Endodermal cell (in vitro differentiated cells): ENCODE data around the gene CLDN34. TPM values are rescaled to one million over a fixed set of nuclear protein-coding genes. Genes with fewer than 3 reads are reported as not detected.

ENCODE experiments used
- DNase-seq: peaks from one replicate; pipeline ENCODE4 v3.0.0-alpha.2; 2017
- H3K27ac ChIP-seq: 2 replicates; pipeline ENCODE4 v1.5.1; 2013; ENCODE audit warnings: mild to moderate bottlenecking, low read depth, low read length, moderate library complexity
- H3K27me3 ChIP-seq: 2 replicates; pipeline ENCODE4 v1.6.1; 2013; ENCODE audit warnings: mild to moderate bottlenecking, low read length, moderate library complexity; ENCODE audit not compliant: insufficient read depth, control insufficient read depth, poor library complexity, severe bottlenecking
- H3K36me3 ChIP-seq: 2 replicates; pipeline ENCODE4 v1.7.0; 2013; ENCODE audit warnings: mild to moderate bottlenecking, low read length, moderate library complexity; ENCODE audit not compliant: control insufficient read depth, insufficient read depth
- H3K4me1 ChIP-seq: one replicate; pipeline ENCODE4 v1.7.0; 2013; ENCODE audit warnings: low read length; ENCODE audit not compliant: control insufficient read depth, insufficient read depth
- H3K4me3 ChIP-seq: 2 replicates; pipeline ENCODE4 v1.5.1; 2013; ENCODE audit warnings: mild to moderate bottlenecking, low read length, moderate library complexity
- H3K9ac ChIP-seq: 2 replicates; pipeline ENCODE4 v1.6.1; 2013; ENCODE audit warnings: mild to moderate bottlenecking, low read length, moderate library complexity; ENCODE audit not compliant: poor library complexity, severe bottlenecking; ENCODE audit errors: extremely low read depth
- H3K9me3 ChIP-seq: 2 replicates; pipeline ENCODE4 v1.6.1; 2013; ENCODE audit warnings: mild to moderate bottlenecking, low read length, moderate library complexity; ENCODE audit not compliant: control insufficient read depth
- H3K27ac Mint-ChIP-seq: 2 replicates; pipeline ENCODE4 v1.8.0; 2020; ENCODE audit warnings: mixed read lengths
- H3K27me3 Mint-ChIP-seq: 2 replicates; pipeline ENCODE4 v1.8.0; 2021; ENCODE audit warnings: mild to moderate bottlenecking, mixed read lengths; ENCODE audit not compliant: insufficient read depth
- H3K36me3 Mint-ChIP-seq: 2 replicates; pipeline ENCODE4 v1.8.0; 2020; ENCODE audit warnings: low read depth, mixed read lengths
- H3K4me1 Mint-ChIP-seq: 2 replicates; pipeline ENCODE4 v1.8.0; 2020; ENCODE audit warnings: mixed read lengths
- H3K4me3 Mint-ChIP-seq: 2 replicates; pipeline ENCODE4 v1.8.0; 2020; ENCODE audit warnings: mild to moderate bottlenecking, moderate library complexity, mixed read lengths
- H3K9me3 Mint-ChIP-seq: 2 replicates; pipeline ENCODE4 v1.8.0; 2020; ENCODE audit warnings: mild to moderate bottlenecking, mixed read lengths
- CTCF ChIP-seq: fragments of 200-600 bp; sonication (generic); conservative IDR thresholded peaks from 2 replicates; pipeline ENCODE4 v1.5.0; 2021; ENCODE audit warnings: antibody characterized with exemption, mild to moderate bottlenecking
- WGBS, 2 experiments: methylation state at CpG; one replicate each; pipeline versions ENCODE4 v1.1.5 to v1.1.7; 2013; ENCODE audit warnings: missing lambda C conversion rate in 2 of 2, mixed read lengths in 1 of 2; ENCODE audit not compliant: insufficient coverage in 1 of 2, insufficient read length in 1 of 2; 5-methylcytosine and 5-hydroxymethylcytosine counted together
- total RNA-seq, 2 donors: library from RNA; stranded (reverse); fragmentation: NEBNext Ultra II Directional in 1 of 2; extraction: Animal tissue kit (Norgen Biotek cat#: 25700) in 1 of 2; gene quantifications; 2 replicates in 1 of 2; 3 replicates in 1 of 2; pipeline ENCODE4 v1.2.1, GENCODE V29; 2021

CLDN34 gene
- total RNA-seq, 2 donors from 2014 or later = 0.35 TPM; not detected in 1

- Mint-ChIP-seq H3K27ac (no peak overlapping the region), H3K9me3 (peaks cover 58% of the 10 kb centered on the region), H3K4me3 (no peak overlapping the region), H3K27me3 (peaks cover 2% of the 10 kb centered on the region), H3K36me3 (no peaks in the 10 kb centered on the region), H3K4me1 (no peaks in the 10 kb centered on the region)
- Histone ChIP-seq H3K4me1 (no peaks in the 10 kb centered on the region), H3K9me3 (peaks cover 11% of the 10 kb centered on the region), H3K4me3 (no peak overlapping the region), H3K36me3 (no peaks in the 10 kb centered on the region), H3K27me3 (no peaks in the 10 kb centered on the region), H3K9ac (no peak overlapping the region), H3K27ac (no peak overlapping the region)
- no peak for TF ChIP-seq CTCF
- WGBS, 2 experiments = 88 to 100% methylated on average over 2 to 9 of the region's 9 CpGs
- no peak for DNase-seq
These were observed 29.9 kb downstream of the CLDN34 start for GRCh38 chrX:9997041-9997440.

GRCh38 chrX:9997524-9997923, 30.4 kb downstream of the CLDN34 start:
- no peak for TF ChIP-seq CTCF
- Mint-ChIP-seq H3K27me3 (peaks cover 2% of the 10 kb centered on the region), H3K4me1 (no peaks in the 10 kb centered on the region), H3K27ac (no peak overlapping the region), H3K4me3 (no peak overlapping the region), H3K9me3 (peaks cover 59% of the 10 kb centered on the region), H3K36me3 (no peaks in the 10 kb centered on the region)
- Histone ChIP-seq H3K36me3 (no peaks in the 10 kb centered on the region), H3K4me3 (no peak overlapping the region), H3K9me3 (peaks cover 11% of the 10 kb centered on the region), H3K27me3 (no peaks in the 10 kb centered on the region), H3K9ac (no peak overlapping the region), H3K27ac (no peak overlapping the region), H3K4me1 (no peaks in the 10 kb centered on the region)
- 94% methylated on average over 8 of the region's 8 CpGs; no CpG with 5 or more reads in 1 of the 2 experiments for WGBS, 2 experiments
- no peak for DNase-seq

- Histone ChIP-seq H3K36me3 (no peaks in the 10 kb centered on the region), H3K4me3 (no peak overlapping the region), H3K9me3 (peaks cover 5% of the 10 kb centered on the region), H3K9ac (no peak overlapping the region), H3K27ac (no peak overlapping the region), H3K27me3 (no peaks in the 10 kb centered on the region), H3K4me1 (no peaks in the 10 kb centered on the region)
- TF ChIP-seq CTCF = no peak
- peaks cover 10% of the 10 kb centered on the region for H3K4me1 Mint-ChIP-seq
- no peak overlapping the region for H3K4me3 Mint-ChIP-seq
- H3K27ac Mint-ChIP-seq = no peak overlapping the region
- WGBS, 2 experiments = no CpG with 5 or more reads among the region's 3 CpGs
- H3K36me3 Mint-ChIP-seq = no peaks in the 10 kb centered on the region
- peaks cover 2% of the 10 kb centered on the region for H3K27me3 Mint-ChIP-seq
- DNase-seq = no peak
- peaks cover 59% of the 10 kb centered on the region for H3K9me3 Mint-ChIP-seq
These were observed 34.3 kb downstream of the CLDN34 start for GRCh38 chrX:10001496-10001895.
